IPS-NIHi11 (cell line): Measurements from ENCODE around the gene JCAD.
"Not testable (repeated sequence)": the region's sequence is repeated elsewhere in the genome, so short reads cannot be mapped to it uniquely, and the experiment has no call there.

Experiments used
- DNase-seq: peaks from one replicate; pipeline ENCODE4 v3.0.0; 2012; ENCODE audit warnings: mixed read lengths, low spot score

Gene JCAD

DNA sequence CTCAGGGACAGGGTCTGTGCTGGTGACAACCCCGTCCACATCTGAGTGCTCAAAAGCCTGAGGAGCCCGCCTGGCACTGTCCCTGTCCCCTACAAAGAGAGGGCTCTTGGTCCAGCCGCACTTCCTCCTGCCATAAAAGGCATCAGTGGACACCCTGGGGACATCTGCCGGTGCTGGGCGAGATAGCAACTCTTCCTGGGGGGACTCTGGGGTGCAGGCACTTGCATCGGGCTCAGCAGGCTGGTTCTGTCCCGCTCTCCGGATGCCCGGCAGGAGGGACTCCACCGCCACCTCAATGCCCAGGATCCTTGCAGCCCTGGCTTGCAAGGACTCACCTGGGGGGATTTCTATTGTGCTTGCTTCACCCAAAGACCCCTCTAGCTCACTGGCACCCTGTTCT, 32.8 kb downstream of the JCAD start:
- no peak for DNase-seq

DNA sequence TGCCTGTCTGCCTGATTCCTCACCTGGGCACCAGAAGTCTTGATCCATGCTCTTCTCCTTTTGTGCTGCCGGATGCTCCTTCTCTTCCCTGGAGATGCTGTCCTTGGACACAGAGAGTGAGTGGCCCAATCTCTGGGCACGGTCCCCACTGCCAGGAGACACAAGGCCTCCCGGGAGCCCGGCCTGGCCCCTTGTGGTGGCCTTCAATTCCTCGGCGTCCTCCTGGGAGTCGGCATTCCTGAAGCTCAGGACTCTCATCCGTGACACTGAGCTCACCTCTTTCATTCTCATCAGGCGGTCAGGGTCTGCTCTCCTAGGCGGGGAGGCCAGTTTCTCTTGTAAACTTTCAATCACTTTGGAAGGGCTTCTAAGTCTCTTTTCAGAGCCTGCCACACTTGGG, 33.3 kb downstream of the JCAD start:
- DNase-seq, result no peak

DNA sequence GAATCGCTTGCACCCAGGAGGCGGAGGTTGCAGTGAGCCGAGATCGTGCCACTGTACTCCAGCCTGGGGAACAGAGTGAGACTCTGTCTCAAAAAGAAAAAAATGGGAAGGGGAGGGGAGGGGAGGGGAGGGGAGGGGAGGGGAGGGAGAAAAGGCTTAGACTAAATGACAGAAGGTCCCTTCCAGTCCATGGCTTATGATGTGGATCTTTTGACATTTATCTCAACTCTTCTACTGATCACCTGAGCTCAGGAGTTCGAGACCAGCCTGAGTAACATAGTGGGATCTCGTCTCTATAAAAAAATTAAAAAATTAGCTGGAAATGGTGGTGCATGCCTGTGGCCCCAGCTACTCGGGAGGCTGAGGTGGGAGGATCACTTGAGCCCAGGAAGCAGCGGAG, 34.0 kb downstream of the JCAD start:
- DNase-seq, result not testable (repeated sequence)

GRCh38 chr10:30022590-30022989, 36.8 kb downstream of the JCAD start:
- no peak for DNase-seq

- DNase-seq, result no peak
These were observed 39.9 kb downstream of the JCAD start for GRCh38 chr10:30019468-30019867.

- no peak for DNase-seq
These were observed 40.9 kb downstream of the JCAD start for GRCh38 chr10:30018496-30018895.

DNA sequence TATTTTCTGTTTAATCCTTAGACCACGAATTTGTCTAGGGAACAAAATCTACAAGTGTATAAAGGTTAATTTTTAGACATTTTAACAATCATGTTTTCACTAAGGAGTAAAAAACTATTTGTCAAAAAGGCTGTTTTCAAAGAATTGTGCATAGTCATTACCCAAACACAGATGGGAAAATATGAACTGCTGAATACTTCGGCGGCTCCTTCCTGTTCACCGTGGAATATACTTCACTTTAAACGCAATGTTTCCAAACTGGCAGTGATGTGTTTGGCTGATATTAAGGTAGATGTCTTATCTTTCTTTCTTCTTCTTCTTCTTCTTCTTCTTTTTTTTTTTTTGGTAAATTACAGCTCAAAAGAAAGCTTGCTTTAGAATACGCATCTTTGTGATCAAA, 41.4 kb downstream of the JCAD start:
- DNase-seq, result no peak

DNA sequence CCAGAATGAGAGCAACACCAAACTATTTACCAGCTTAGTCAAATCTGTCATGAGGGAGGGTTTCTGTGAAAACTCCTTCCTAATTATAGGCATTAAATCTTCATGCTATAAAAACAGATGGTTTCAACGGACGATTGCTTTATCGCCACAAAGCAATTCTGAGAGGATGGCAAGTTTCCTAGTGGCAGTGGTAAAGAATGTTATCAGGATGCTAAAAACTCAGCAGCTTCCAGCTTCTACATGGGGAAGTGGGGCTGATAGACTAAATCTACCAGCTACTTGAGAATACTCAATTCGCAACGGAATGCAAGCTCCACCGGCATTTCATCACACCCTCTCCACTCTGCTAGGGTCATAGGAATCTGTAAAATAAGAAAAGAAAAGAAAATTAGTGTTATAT, 41.8 kb downstream of the JCAD start:
- no peak for DNase-seq

DNA sequence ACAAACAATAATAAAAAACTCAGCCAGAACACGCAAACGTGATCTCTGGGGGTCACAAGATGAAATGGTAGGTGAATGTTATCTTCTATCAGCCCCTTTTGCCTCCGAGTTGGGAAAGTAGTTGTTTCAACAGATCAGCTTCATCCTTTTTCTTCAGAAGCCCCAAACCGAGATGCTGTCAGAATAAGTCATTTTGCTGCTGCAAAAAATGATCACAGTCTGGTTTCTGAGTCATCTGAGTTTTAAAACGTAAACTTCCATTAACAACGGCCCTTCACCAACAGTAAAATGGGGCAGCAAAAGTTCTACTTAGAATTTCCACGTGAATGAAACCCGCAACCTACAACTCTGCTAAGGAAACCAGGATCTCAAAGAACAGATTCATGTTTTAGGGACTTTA, 44.9 kb downstream of the JCAD start:
- DNase-seq, result no peak

- DNase-seq, result no peak
These were observed 45.6 kb downstream of the JCAD start for GRCh38 chr10:30013757-30014156.

DNA sequence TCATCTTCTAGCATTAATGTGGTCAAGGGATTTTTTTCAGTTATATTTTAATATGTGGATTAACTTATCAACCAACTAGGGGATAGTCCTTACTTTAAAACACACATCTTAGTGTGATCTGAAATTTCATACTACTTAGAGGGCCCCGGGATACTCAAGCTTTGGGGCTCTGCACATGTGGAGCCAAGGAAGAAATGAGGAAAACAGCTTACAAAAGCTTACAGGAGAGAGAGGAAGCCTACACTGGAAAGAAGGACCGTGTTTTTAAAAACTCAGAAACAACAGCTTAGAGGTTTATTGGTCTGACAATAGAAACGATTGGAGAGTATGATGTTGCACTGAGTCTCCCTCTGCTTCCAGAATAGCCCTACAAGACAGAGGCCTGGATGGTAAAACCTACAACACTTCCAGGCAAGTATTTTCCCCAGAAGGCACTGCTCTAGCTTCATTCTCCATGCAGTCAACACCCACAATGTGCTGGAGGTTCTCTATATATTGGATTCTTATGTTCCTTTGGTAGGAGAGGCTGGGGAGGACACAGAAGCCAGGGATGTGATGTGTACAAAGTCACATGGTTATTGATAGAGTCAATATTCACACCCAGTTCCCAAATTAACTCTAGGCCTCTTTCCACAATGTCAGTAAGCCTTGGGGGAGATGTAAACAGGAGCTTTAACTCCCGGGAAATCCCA, 47.3 kb downstream of the JCAD start:
- DNase-seq, result no peak

GRCh38 chr10:30011396-30011795, 48.0 kb downstream of the JCAD start:
- DNase-seq, result no peak

DNA sequence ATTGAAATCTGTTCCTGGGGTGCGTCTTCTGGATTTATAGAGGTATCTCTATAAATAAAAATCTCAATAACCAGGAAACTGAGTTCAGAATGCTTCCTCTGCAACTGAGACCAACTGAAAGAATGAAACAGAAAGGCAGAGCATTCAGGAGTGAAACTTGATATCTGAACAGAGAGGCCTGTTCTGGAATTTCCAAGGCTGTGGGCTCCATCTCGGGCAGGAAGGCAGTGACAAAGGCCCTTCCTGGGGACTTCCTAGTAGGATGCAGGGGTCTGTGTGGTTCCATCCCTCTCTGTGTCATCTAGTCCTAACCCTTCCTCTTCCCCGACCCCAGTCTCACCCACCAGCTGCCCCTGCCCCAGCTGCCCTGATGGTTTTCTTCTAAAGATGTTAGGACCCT, 52.0 kb downstream of the JCAD start:
- no peak for DNase-seq

DNA sequence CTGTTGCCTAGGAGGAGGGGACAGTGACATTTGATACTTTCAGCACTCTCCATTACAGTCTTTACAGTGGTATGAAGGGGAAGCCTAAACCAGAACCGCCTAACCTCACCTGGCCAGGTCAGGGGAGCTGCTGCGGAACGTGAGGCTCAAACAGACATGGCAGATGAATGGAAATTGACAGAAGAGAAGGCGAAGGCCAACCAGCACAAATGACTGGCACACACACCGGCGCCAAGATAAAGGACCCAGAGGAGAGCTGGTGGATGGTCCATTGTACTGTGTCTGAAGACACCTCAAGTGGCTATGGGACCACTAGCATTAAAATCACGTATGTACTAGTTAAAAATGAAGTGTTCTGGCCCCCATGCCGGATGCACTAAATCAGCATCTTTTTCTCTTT, 53.0 kb downstream of the JCAD start:
- no peak for DNase-seq

- DNase-seq, result not testable (repeated sequence)
These were observed 54.3 kb downstream of the JCAD start for GRCh38 chr10:30005116-30005515.

DNA sequence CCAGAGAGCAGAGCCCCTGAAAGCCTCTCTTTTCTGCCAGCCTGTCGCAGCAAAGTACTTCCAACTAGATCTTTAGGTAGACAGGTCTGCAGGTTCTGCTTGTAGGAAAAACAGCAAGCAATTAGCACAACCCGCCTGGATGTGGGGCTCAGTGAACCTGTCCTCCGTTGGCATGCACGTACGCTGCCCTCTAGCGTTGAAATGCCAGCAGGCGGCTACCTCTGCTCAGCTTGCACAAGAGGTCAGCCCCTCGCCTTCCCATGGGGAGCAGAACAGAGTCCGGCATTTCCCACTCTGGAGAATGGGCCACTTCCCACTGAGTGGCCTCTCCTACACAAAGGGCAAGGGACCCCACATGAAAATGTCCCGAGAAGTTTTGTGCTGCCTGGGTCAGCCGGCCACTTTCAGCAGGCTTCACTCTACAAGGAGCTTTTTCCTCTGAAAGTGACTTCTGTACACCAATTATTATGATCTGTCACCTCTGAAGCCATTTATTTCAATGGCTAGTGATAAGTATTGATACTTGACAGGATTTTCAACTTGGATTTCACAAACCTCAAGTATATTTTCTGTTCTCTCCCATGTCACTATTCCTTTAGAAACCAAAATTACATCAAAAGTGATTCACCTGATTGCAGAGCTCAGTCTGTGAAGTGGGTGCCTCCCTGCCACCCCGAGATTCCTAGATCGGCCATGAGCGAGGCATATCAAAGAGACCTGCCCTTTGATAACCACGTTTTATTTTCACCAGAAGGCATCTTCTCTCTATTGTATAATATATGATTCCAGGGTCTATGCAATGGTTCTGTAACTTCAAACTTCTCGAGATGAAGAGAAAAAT, 56.7 kb downstream of the JCAD start:
- peak; percentile 88 for DNase-seq

GRCh38 chr10:30000802-30001571, 58.4 kb downstream of the JCAD start:
- no peak for DNase-seq

GRCh38 chr10:29998142-29998808, 61.1 kb downstream of the JCAD start:
- DNase-seq, result peak; percentile 86

DNA sequence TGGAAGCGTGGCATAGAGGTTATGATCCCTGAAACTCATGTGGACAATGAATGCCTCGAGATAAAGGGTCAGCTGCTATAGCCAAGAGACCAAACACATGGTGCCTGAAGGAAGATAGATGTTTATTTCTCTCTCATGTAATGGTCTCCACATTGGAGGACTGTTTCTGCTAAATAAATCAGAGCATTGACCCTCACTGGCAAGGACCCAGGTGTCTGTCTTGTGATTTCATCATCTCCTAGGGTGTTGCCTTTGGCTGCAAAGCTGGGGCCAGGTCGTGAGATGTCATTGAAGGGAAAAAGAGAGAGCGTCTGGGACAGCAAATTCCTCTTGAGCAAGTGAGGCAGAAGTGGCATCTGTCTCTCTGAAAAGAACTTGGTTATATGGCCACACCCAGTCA, 64.6 kb downstream of the JCAD start:
- no peak for DNase-seq

- no peak for DNase-seq
These were observed 66.0 kb downstream of the JCAD start for GRCh38 chr10:29993319-29993915.

- DNase-seq, result no peak
These were observed 66.5 kb downstream of the JCAD start for GRCh38 chr10:29992914-29993313.

GRCh38 chr10:29991382-29991781, 68.0 kb downstream of the JCAD start:
- DNase-seq, result no peak
